K562 (cell line): ENCODE measurements around the gene SAMD8. TPM values are rescaled to one million over a fixed set of nuclear protein-coding genes. Genes with fewer than 3 reads are reported as not detected.

Experiments
- ATAC-seq: fragments of 200-7000 bp; cut with Tn5 transposase; 3 replicates; pipeline ENCODE4 v1.9.1; 2020; ENCODE audit warnings: moderate library complexity
- BruUV-seq: library from RNA; stranded (reverse); fragments of 400-500 nt; replicated peaks from 2 replicates; lab custom pipeline; 2021; lab: Mats Ljungman, UMichigan
- CTCF ChIA-PET: fragments of 300-600 bp; formaldehyde crosslinking; extraction: SDS; loops from one replicate; lab custom pipeline; 2021; ENCODE audit warnings: low intra/inter-chr PET ratio; lab: Yijun Ruan, JAX
- POLR2A ChIA-PET: fragments of 300-600, 350-650 bp; sonication (Branson Sonifier 250); formaldehyde crosslinking; extraction: SDS; loops from one replicate; lab custom pipeline; 2021; ENCODE audit warnings: antibody characterized with exemption, inconsistent platforms; lab: Yijun Ruan, JAX
- DNase-seq, 4 experiments: peaks; one replicate each; pipeline versions ENCODE4 v3.0.0 to v3.0.0-alpha.2; 2011 to 2018; ENCODE audit warnings: low spot score in 3 of 4, mixed read lengths in 3 of 4; ENCODE audit errors: extremely low read depth in 1 of 4
- FAIRE-seq: peaks from 2 replicates; lab custom pipeline; 2011; peaks lifted over from hg19 to GRCh38; lab: Jason Lieb, UNC
- H2AFZ ChIP-seq: 2 replicates; pipeline ENCODE4 v1.6.0; 2011; ENCODE audit warnings: low read depth, low read length, control low read depth, inconsistent platforms
- H3K27ac ChIP-seq: fragments of 200-600 bp; 3 replicates; pipeline ENCODE4 v1.8.0; 2011; ENCODE audit warnings: low read depth, mild to moderate bottlenecking, control low read depth, inconsistent platforms, low read length, moderate library complexity, mixed read lengths; ENCODE audit errors: extremely low read depth
- H3K27me3 ChIP-seq, 2 experiments: fragments of 300-600 bp in 1 of 2; 2 replicates in 1 of 2; 3 replicates in 1 of 2; pipeline versions ENCODE4 v1.6.0 to v1.8.0; 2011; ENCODE audit warnings: inconsistent platforms in 2 of 2, low read length in 2 of 2, mild to moderate bottlenecking in 1 of 2, mixed read lengths in 1 of 2, moderate library complexity in 1 of 2; ENCODE audit not compliant: control insufficient read depth in 2 of 2, insufficient read depth in 2 of 2
- H3K36me3 ChIP-seq: fragments of 300-600 bp; 3 replicates; pipeline ENCODE4 v1.8.0; 2011; ENCODE audit warnings: mild to moderate bottlenecking, low read length, inconsistent platforms; ENCODE audit not compliant: control insufficient read depth, insufficient read depth
- H3K4me1 ChIP-seq, 2 experiments: fragments of 200-600 bp in 1 of 2; replicated peaks in 1 of 2; 2 replicates in 1 of 2; 3 replicates in 1 of 2; pipeline versions ENCODE4 v1.5.1 to v1.8.0; 2011; ENCODE audit warnings: inconsistent platforms in 2 of 2, low read length in 2 of 2, mild to moderate bottlenecking in 1 of 2, mixed read lengths in 1 of 2, moderate library complexity in 1 of 2; ENCODE audit not compliant: control insufficient read depth in 2 of 2, insufficient read depth in 2 of 2
- H3K4me2 ChIP-seq: 2 replicates; pipeline ENCODE4 v1.6.1; 2011; ENCODE audit warnings: low read length, control low read depth, inconsistent platforms, mixed read lengths; ENCODE audit not compliant: insufficient read depth
- H3K4me3 ChIP-seq: fragments of 200-600 bp; sonication (generic), shearing (Covaris generic); 2 replicates; pipeline ENCODE4 v1.5.1; 2016; ENCODE audit warnings: control low read depth, inconsistent platforms
- H3K79me2 ChIP-seq: fragments of 200-600 bp; 3 replicates; pipeline ENCODE4 v1.8.0; 2011; ENCODE audit warnings: low read length, inconsistent platforms; ENCODE audit not compliant: control insufficient read depth, insufficient read depth
- H3K9ac ChIP-seq, 2 experiments: 2 replicates each; pipeline versions ENCODE4 v1.6.0 to v1.6.1; 2011; ENCODE audit warnings: low read depth in 2 of 2, low read length in 2 of 2, control low read depth in 1 of 2, inconsistent platforms in 1 of 2, mild to moderate bottlenecking in 1 of 2, mixed read lengths in 1 of 2; ENCODE audit not compliant: insufficient read depth in 1 of 2
- H3K9me1 ChIP-seq: one replicate; pipeline ENCODE4 v1.6.0; 2011; ENCODE audit warnings: inconsistent platforms, mild to moderate bottlenecking, low read length, moderate library complexity; ENCODE audit not compliant: control insufficient read depth, insufficient read depth
- H3K9me3 ChIP-seq: replicated peaks from 2 replicates; pipeline ENCODE4 v1.5.1; 2011; ENCODE audit warnings: low read depth, low read length, inconsistent platforms; ENCODE audit not compliant: control insufficient read depth, insufficient read depth
- H4K20me1 ChIP-seq: replicated peaks from 2 replicates; pipeline ENCODE4 v1.6.1; 2011; ENCODE audit warnings: low read length, inconsistent platforms, mixed read lengths; ENCODE audit not compliant: control insufficient read depth, insufficient read depth
- CBX3 ChIP-seq, 2 experiments: IDR thresholded peaks; 1 replicate in 1 of 2; 2 replicates in 1 of 2; pipeline ENCODE4 v1.6.1; 2012; ENCODE audit warnings: inconsistent platforms in 2 of 2, low read length in 2 of 2, borderline replicate concordance in 1 of 2, control low read depth in 1 of 2
- CEBPB ChIP-seq: fragments of 450-650 bp; IDR thresholded peaks from 2 replicates; pipeline ENCODE4 v1.6.1; 2016; ENCODE audit warnings: missing genetic modification characterization, missing compliant biosample characterization
- FOXP4 ChIP-seq: sonication (generic); formaldehyde crosslinking; IDR thresholded peaks from 2 replicates; pipeline ENCODE4 v1.8.0; 2022; ENCODE audit warnings: mild to moderate bottlenecking, missing genetic modification reagents, borderline replicate concordance
- HMBOX1 ChIP-seq: sonication (generic); IDR thresholded peaks from 2 replicates; pipeline ENCODE4 v1.6.1; 2016
- KHSRP ChIP-seq: fragments of 450-650 bp; IDR thresholded peaks from 2 replicates; pipeline ENCODE4 v1.6.1; 2017
- LARP7 ChIP-seq: fragments of 450-650 bp; IDR thresholded peaks from 2 replicates; pipeline ENCODE4 v1.6.1; 2016
- MBD2 ChIP-seq: sonication (generic); IDR thresholded peaks from 2 replicates; pipeline ENCODE4 v1.6.1; 2016; ENCODE audit warnings: low read depth, borderline replicate concordance
- NCOA2 ChIP-seq, 2 experiments: fragments of 450-650 bp; IDR thresholded peaks; 2 replicates each; pipeline ENCODE4 v1.6.1; 2018; ENCODE audit warnings: mild to moderate bottlenecking in 2 of 2, moderate library complexity in 1 of 2; ENCODE audit not compliant: partially characterized antibody in 2 of 2
- POLR2AphosphoS5 ChIP-seq: IDR thresholded peaks from 2 replicates; pipeline ENCODE4 v1.6.1; 2011; ENCODE audit warnings: mild to moderate bottlenecking, low read depth, low read length, moderate library complexity; ENCODE audit not compliant: control insufficient read depth, insufficient read depth
- STAT6 ChIP-seq: sonication (generic); formaldehyde crosslinking; IDR thresholded peaks from 2 replicates; pipeline ENCODE4 v1.8.1; 2023; ENCODE audit warnings: mild to moderate bottlenecking, missing genetic modification reagents
- TEAD1 ChIP-seq, 2 experiments: fragments of 450-650 bp in 1 of 2; sonication (generic) in 1 of 2; formaldehyde crosslinking; IDR thresholded peaks; 2 replicates each; pipeline versions ENCODE4 v1.4.0 to v1.8.0; 2020 to 2022; ENCODE audit warnings: mild to moderate bottlenecking in 2 of 2, missing genetic modification reagents in 1 of 2
- TRIM24 ChIP-seq, 2 experiments: fragments of 450-650 bp; IDR thresholded peaks; 2 replicates each; pipeline ENCODE4 v1.6.1; 2016
- TRIM28 ChIP-seq: fragments of 450-650 bp; IDR thresholded peaks from 2 replicates; pipeline ENCODE4 v1.6.1; 2017
- ZNF695 ChIP-seq: fragments of 450-650 bp; formaldehyde crosslinking; IDR thresholded peaks from 2 replicates; pipeline ENCODE4 v1.4.0; 2020; ENCODE audit warnings: mild to moderate bottlenecking, moderate library complexity
- ZZZ3 ChIP-seq: fragments of 450-650 bp; IDR thresholded peaks from 2 replicates; pipeline ENCODE4 v1.6.1; 2016; ENCODE audit warnings: antibody characterized with exemption, mild to moderate bottlenecking, moderate library complexity
- WGBS: fragments of 100-300 bp; shearing (Covaris generic); methylation state at CpG from one replicate; pipeline ENCODE4 v1.1.6; 2016; ENCODE audit warnings: low coverage, mixed read lengths; ENCODE audit not compliant: insufficient coverage; ENCODE audit errors: missing lambda C conversion rate; 5-methylcytosine and 5-hydroxymethylcytosine counted together
- in situ Hi-C: fragments of 300-500 bp; cut with MboI; formaldehyde crosslinking; loops from 4 replicates; pipeline ENCODE4 v1.15.0; 2018; ENCODE audit warnings: inconsistent platforms, mixed read lengths
- intact Hi-C: fragments of 100-400 bp; cut with micrococcal nuclease; formaldehyde crosslinking; loops from 2 replicates; pipeline ENCODE4 v1.14.2; 2022
- polyA plus RNA-seq, 8 experiments: library from polyadenylated mRNA; depleted of rRNA in 4 of 8; stranded (reverse) in 5 of 8; unstranded in 3 of 8; fragments of >200 nt; fragmentation: Nextera tagmentation in 2 of 8; fragmentation: Illumina TruSeq in 1 of 8; extraction: Ambion mirVana in 2 of 8; extraction: Trizol in 1 of 8; gene quantifications; 2 replicates each; pipeline versions ENCODE4 v1.2.1 to v1.2.3, GENCODE V29; 2011 to 2014; ENCODE audit warnings: inconsistent platforms in 1 of 8, missing spikeins in 1 of 8
- total RNA-seq, 7 experiments: library from RNA; depleted of rRNA in 6 of 7; stranded (reverse); fragments of >200 nt in 6 of 7; fragmentation: Illumina TruSeq in 2 of 7; extraction: Trizol in 2 of 7; gene quantifications; 2 replicates each; pipeline versions ENCODE4 v1.2.1 to v1.2.3, GENCODE V29; 2011 to 2021; ENCODE audit warnings: low replicate concordance in 1 of 7

SAMD8 gene
- total and polyA plus RNA-seq, 9 of the 15 experiments (the other 6 are each of a cell fraction or from before 2014, with no cell fraction given), result 2.7 to 16.1 (median 6.2) TPM

- Histone ChIP-seq H2AFZ (no peak overlapping the region), H3K4me2 (no peak overlapping the region), H3K9ac (no peak overlapping the region), H3K4me3 (no peak overlapping the region), H3K27ac (no peak overlapping the region), H3K27me3 (no peaks in the 10 kb centered on the region; a peak in 1 of 5 replicates), H3K4me1 (peaks cover 9 to 10% of the 10 kb centered on the region in 2 experiments; a peak in 4 of 5 replicates), H4K20me1 (no peaks in the 10 kb centered on the region), H3K9me1 (no peaks in the 10 kb centered on the region), H3K79me2 (no peaks in the 10 kb centered on the region), H3K9me3 (no peaks in the 10 kb centered on the region), H3K36me3 (no peaks in the 10 kb centered on the region)
- intact Hi-C loops, result no loop called here
- TF ChIP-seq NCOA2 (IDR thresholded peaks at IDR 0.05; ENCODE audit: partially characterized antibody in 2 of 2), result no peak
- TF ChIP-seq CBX3 (IDR thresholded peaks at IDR 0.05; ENCODE audit: borderline replicate concordance in 1 of 2, low read length in 2 of 2), result peak in 1 of 2 experiments; percentile 53; a peak in 1 of 3 replicates
- TF ChIP-seq HMBOX1, result no peak
- no peak for TF ChIP-seq KHSRP
- TF ChIP-seq TEAD1 (CRISPR knock-in tag; IDR thresholded peaks at IDR 0.05), result no peak
- TF ChIP-seq FOXP4 (CRISPR knock-in tag), result no peak
- peak; percentile 66; the same call in 1 of the 2 replicates for TF ChIP-seq TRIM28
- no peak for TF ChIP-seq STAT6 (CRISPR knock-in tag)
- TF ChIP-seq TRIM24 (IDR thresholded peaks at IDR 0.05), result 0 out of 4 replicates have a peak, but pooled peaks of 1 of the 2 experiments have one; percentile 39
- no peak for TF ChIP-seq POLR2AphosphoS5
- TF ChIP-seq ZNF695 (CRISPR knock-in tag), result no peak
- no peak for TF ChIP-seq MBD2
- TF ChIP-seq ZZZ3, result no peak
- no peak for TF ChIP-seq LARP7
- TF ChIP-seq CEBPB, result no peak
- FAIRE-seq (no peak), DNase-seq (no peak), ATAC-seq (no peak)
- in situ Hi-C loops, result loop anchor here (10.0 kb wide), 1 partner anchor 1237 kb away; no protein-coding TSS in a partner anchor
- CTCF ChIA-PET, result no interaction called here
- WGBS, result 24% methylated on average over 5 of the region's 5 CpGs
- POLR2A ChIA-PET, result interaction anchor here (0.7 to 1.9 kb wide), 2 partner anchors 11 to 23 kb away, joined by 3 to 4 read pairs; no protein-coding TSS in a partner anchor
- BruUV-seq, result no TSS peak
Measured at GRCh38 chr10:75081379-75081778, 30.1 kb upstream of the SAMD8 start.
